ENCODE data around the gene ARHGAP42. TPM values are rescaled to one million over a fixed set of nuclear protein-coding genes. Genes with fewer than 3 reads are reported as not detected.

The ARHGAP42 gene
- total RNA-seq, 1 experiment from 2014 or later: 7.1 TPM

- ATAC-seq (no peak), DNase-seq (ENCODE audit: low read depth, low spot score) (no peak)
- Histone ChIP-seq H3K4me3 (ENCODE audit: low read depth in 2 of 2, low read length in 2 of 2) (no peak overlapping the region), H3K27me3 (ENCODE audit: control insufficient read depth, insufficient read depth, low read length) (no peaks in the 10 kb centered on the region), H3K9me3 (ENCODE audit: control insufficient read depth, insufficient read depth, low read depth, low read length) (no peaks in the 10 kb centered on the region), H3K36me3 (ENCODE audit: control insufficient read depth, insufficient read depth, low read length) (no peaks in the 10 kb centered on the region), H3K27ac (ENCODE audit: low read length) (peak overlapping the region; percentile 36; the same call in 1 of the 2 replicates), H3K4me1 (ENCODE audit: control insufficient read depth, insufficient read depth, low read length) (peaks cover 14% of the 10 kb centered on the region)
- in situ Hi-C loops (cut with HindIII; ENCODE audit: low pct_unique_long_range_greater_than_20kb, low sequenced_read_pairs): no loop called here
- no TSS peak for BruUV-seq (replicated peaks)
- POLR2A ChIA-PET: no interaction called here
- CTCF ChIA-PET: no interaction called here
- TF ChIP-seq SIN3A (IDR thresholded peaks at IDR 0.05; ENCODE audit: borderline replicate concordance, insufficient read depth, low read depth, low read length): no peak
- intact Hi-C loops (cut with micrococcal nuclease; ENCODE audit: unreplicated experiment): no loop called here
These were observed 240.5 kb downstream of the ARHGAP42 start for GRCh38 chr11:100927579-100927978.

- POLR2A ChIA-PET: no interaction called here
- no TSS peak for BruUV-seq (replicated peaks)
- DNase-seq (ENCODE audit: low read depth, low spot score) (no peak), ATAC-seq (peak; percentile 31; the same call in 1 of the 2 replicates)
- Histone ChIP-seq H3K27ac (ENCODE audit: low read length) (no peak overlapping the region), H3K9me3 (ENCODE audit: control insufficient read depth, insufficient read depth, low read depth, low read length) (no peaks in the 10 kb centered on the region), H3K36me3 (ENCODE audit: control insufficient read depth, insufficient read depth, low read length) (no peaks in the 10 kb centered on the region), H3K4me3 (ENCODE audit: low read depth in 2 of 2, low read length in 2 of 2) (no peak overlapping the region), H3K4me1 (ENCODE audit: control insufficient read depth, insufficient read depth, low read length) (peaks cover 14% of the 10 kb centered on the region), H3K27me3 (ENCODE audit: control insufficient read depth, insufficient read depth, low read length) (no peaks in the 10 kb centered on the region)
- TF ChIP-seq POLR2AphosphoS5 (IDR thresholded peaks at IDR 0.05; ENCODE audit: low read depth, low read length) (no peak), TCF7L2 (IDR thresholded peaks at IDR 0.05; ENCODE audit: low read depth, low read length) (no peak), SIN3A (IDR thresholded peaks at IDR 0.05; ENCODE audit: borderline replicate concordance, insufficient read depth, low read depth, low read length) (no peak), CTCF (IDR thresholded peaks at IDR 0.05) (no peak), REST (IDR thresholded peaks at IDR 0.05; ENCODE audit: insufficient read depth in 1 of 2, low read depth in 2 of 2, low read length in 1 of 2) (no peak)
- intact Hi-C loops (cut with micrococcal nuclease; ENCODE audit: unreplicated experiment): no loop called here
- CTCF ChIA-PET: no interaction called here
- in situ Hi-C loops (cut with HindIII; ENCODE audit: low pct_unique_long_range_greater_than_20kb, low sequenced_read_pairs): no loop called here
These were observed 241.3 kb downstream of the ARHGAP42 start for GRCh38 chr11:100928426-100928825.

GRCh38 chr11:100929377-100929776 lies 242.3 kb downstream of the ARHGAP42 start:
- peaks cover 14% of the 10 kb centered on the region for H3K4me1 ChIP-seq (ENCODE audit: control insufficient read depth, insufficient read depth, low read length)
- intact Hi-C loops (cut with micrococcal nuclease; ENCODE audit: unreplicated experiment) (no loop called here), in situ Hi-C loops (cut with HindIII; ENCODE audit: low pct_unique_long_range_greater_than_20kb, low sequenced_read_pairs) (no loop called here)
- no TSS peak for BruUV-seq (replicated peaks)
- CTCF ChIA-PET: interaction anchor here (0.6 kb wide), 1 partner anchor 337 kb away, joined by 3 read pairs; no protein-coding TSS in a partner anchor
- DNase-seq (ENCODE audit: low read depth, low spot score) (no peak), ATAC-seq (no peak)
- H3K9me3 ChIP-seq (ENCODE audit: control insufficient read depth, insufficient read depth, low read depth, low read length): no peaks in the 10 kb centered on the region
- H3K36me3 ChIP-seq (ENCODE audit: control insufficient read depth, insufficient read depth, low read length): no peaks in the 10 kb centered on the region
- POLR2A ChIA-PET: no interaction called here
- TF ChIP-seq CTCF (IDR thresholded peaks at IDR 0.05) (no peak), REST (IDR thresholded peaks at IDR 0.05; ENCODE audit: insufficient read depth in 1 of 2, low read depth in 2 of 2, low read length in 1 of 2) (no peak)
- no peaks in the 10 kb centered on the region for H3K27me3 ChIP-seq (ENCODE audit: control insufficient read depth, insufficient read depth, low read length)
- H3K27ac ChIP-seq (ENCODE audit: low read length): peak overlapping the region; percentile 34; the same call in 1 of the 2 replicates
- no peak overlapping the region for H3K4me3 ChIP-seq (ENCODE audit: low read depth in 2 of 2, low read length in 2 of 2)

Measured in Panc1 (cell line).